HepG2 (cell line): ENCODE results near the gene LRRC3C. TPM values are rescaled to one million over a fixed set of nuclear protein-coding genes. Genes with fewer than 3 reads are reported as not detected.

ENCODE experiments used
- ETV5 ChIP-seq: IDR thresholded peaks from 2 replicates; pipeline ENCODE4 v1.6.1; 2018; ENCODE audit warnings: missing biosample characterization, missing genetic modification reagents, inconsistent platforms, borderline replicate concordance
- NPAS2 ChIP-seq: sonication (generic); formaldehyde crosslinking; IDR thresholded peaks from 2 replicates; pipeline ENCODE4 v1.8.0; 2022; ENCODE audit warnings: mild to moderate bottlenecking, missing genetic modification reagents, borderline replicate concordance
- PATZ1 ChIP-seq: sonication (generic); formaldehyde crosslinking; IDR thresholded peaks from 2 replicates; pipeline ENCODE4 v1.4.0; 2020; ENCODE audit warnings: missing genetic modification reagents
- PAXIP1 ChIP-seq: sonication (generic); formaldehyde crosslinking; conservative IDR thresholded peaks from 2 replicates; pipeline ENCODE4 v1.4.0; 2020; ENCODE audit warnings: mild to moderate bottlenecking, missing genetic modification reagents, moderate library complexity
- PCBP1 ChIP-seq: fragments of 200-400 bp; formaldehyde crosslinking; IDR thresholded peaks from 2 replicates; pipeline ENCODE4 v1.6.1; 2017; ENCODE audit warnings: mild to moderate bottlenecking, low read depth, low read length, borderline replicate concordance
- SETDB1 ChIP-seq: sonication (generic); formaldehyde crosslinking; IDR thresholded peaks from 2 replicates; pipeline ENCODE4 v1.5.1; 2020; ENCODE audit warnings: missing genetic modification reagents, mild to moderate bottlenecking, borderline replicate concordance
- TEAD3 ChIP-seq: optimal IDR thresholded peaks from 2 replicates; pipeline ENCODE3; 2016; ENCODE audit warnings: borderline replicate concordance
- XRCC5 ChIP-seq: fragments of 200-400 bp; formaldehyde crosslinking; optimal IDR thresholded peaks from 2 replicates; pipeline ENCODE3; 2017; ENCODE audit warnings: mild to moderate bottlenecking, low read length
- ZBTB39 ChIP-seq: sonication (generic); formaldehyde crosslinking; IDR thresholded peaks from 2 replicates; pipeline ENCODE4 v1.5.0; 2020; ENCODE audit warnings: missing genetic modification reagents
- ZBTB42 ChIP-seq: sonication (generic); formaldehyde crosslinking; IDR thresholded peaks from 2 replicates; pipeline ENCODE4 v1.5.0; 2020; ENCODE audit warnings: mild to moderate bottlenecking, missing genetic modification reagents
- ZBTB43 ChIP-seq: sonication (generic); formaldehyde crosslinking; conservative IDR thresholded peaks from 2 replicates; pipeline ENCODE4 v1.4.0; 2020; ENCODE audit warnings: missing genetic modification reagents
- ZFP90 ChIP-seq: sonication (generic); formaldehyde crosslinking; IDR thresholded peaks from 2 replicates; pipeline ENCODE4 v1.8.0; 2022; ENCODE audit warnings: missing genetic modification reagents, mild to moderate bottlenecking, inconsistent platforms, borderline replicate concordance
- ZNF235 ChIP-seq: sonication (generic); formaldehyde crosslinking; IDR thresholded peaks from 2 replicates; pipeline ENCODE4 v1.8.1; 2023; ENCODE audit warnings: mild to moderate bottlenecking, missing genetic modification reagents, borderline replicate concordance
- ZNF292 ChIP-seq: sonication (generic); formaldehyde crosslinking; IDR thresholded peaks from 2 replicates; pipeline ENCODE4 v1.8.1; 2022; ENCODE audit warnings: mild to moderate bottlenecking, low read depth, missing genetic modification reagents, borderline replicate concordance
- ZNF362 ChIP-seq: sonication (generic); formaldehyde crosslinking; IDR thresholded peaks from 2 replicates; pipeline ENCODE4 v1.4.0; 2020; ENCODE audit warnings: missing genetic modification reagents, mild to moderate bottlenecking, borderline replicate concordance
- ZNF879 ChIP-seq: sonication (generic); formaldehyde crosslinking; IDR thresholded peaks from 2 replicates; pipeline ENCODE4 v1.8.1; 2023; ENCODE audit warnings: missing genetic modification reagents
- polyA plus RNA-seq, 8 experiments: library from polyadenylated mRNA; depleted of rRNA in 3 of 8; stranded (reverse) in 7 of 8; unstranded in 1 of 8; fragments of >200 nt; fragmentation: Illumina TruSeq in 4 of 8; extraction: Trizol in 4 of 8; gene quantifications; 2 replicates each; pipeline versions ENCODE4 v1.2.1 to v1.2.3, GENCODE V29; 2011 to 2016; ENCODE audit warnings: low read depth in 4 of 8, missing spikeins in 1 of 8, mixed read lengths in 1 of 8; ENCODE audit not compliant: insufficient read depth in 1 of 8
- total RNA-seq, 5 experiments: library from RNA; depleted of rRNA; stranded (reverse); fragments of >200 nt; fragmentation: Illumina TruSeq; extraction: Trizol; gene quantifications; 2 replicates each; pipeline ENCODE4 v1.2.3, GENCODE V29; 2016; ENCODE audit warnings: low read depth in 1 of 5

Gene LRRC3C
- total and polyA plus RNA-seq, 2 of the 13 experiments (the other 11 are each of a cell fraction or from before 2014, with no cell fraction given): 0.17 TPM; not detected in 1

GRCh38 chr17:39952680-39953470 is 25.3 kb downstream of the LRRC3C start (continued):
- TF ChIP-seq PATZ1: peak; percentile 57
- TF ChIP-seq ZNF235: no peak
- no peak for TF ChIP-seq ZNF292 (CRISPR knock-in tag)
- TF ChIP-seq PAXIP1 (CRISPR knock-in tag): peak; percentile 45; the same call in 1 of the 2 replicates
- no peak for TF ChIP-seq SETDB1 (CRISPR knock-in tag)
- no peak for TF ChIP-seq ZBTB43 (CRISPR knock-in tag)
- 0 out of 2 replicates have a peak, but pooled peaks have one; percentile 45 for TF ChIP-seq ZFP90 (CRISPR knock-in tag)
- TF ChIP-seq ETV5 (CRISPR knock-in tag): peak; percentile 64; the same call in 1 of the 2 replicates
- TF ChIP-seq ZNF879 (CRISPR knock-in tag): no peak
- TF ChIP-seq TEAD3 (CRISPR knock-in tag): peak; percentile 19
- TF ChIP-seq PCBP1: 0 out of 2 replicates have a peak, but pooled peaks have one; percentile 14
- TF ChIP-seq ZBTB39: peak; percentile 68; the same call in 1 of the 2 replicates
- no peak for TF ChIP-seq ZNF362
- TF ChIP-seq NPAS2 (CRISPR knock-in tag): no peak
- peak; percentile 58 for TF ChIP-seq XRCC5
- no peak for TF ChIP-seq ZBTB42 (CRISPR knock-in tag)
